Measurements from ENCODE around the gene TAPT1.
"Not testable (repeated sequence)": the region's sequence is repeated elsewhere in the genome, so short reads cannot be mapped to it uniquely, and the experiment has no call there.

TAPT1 gene

DNA sequence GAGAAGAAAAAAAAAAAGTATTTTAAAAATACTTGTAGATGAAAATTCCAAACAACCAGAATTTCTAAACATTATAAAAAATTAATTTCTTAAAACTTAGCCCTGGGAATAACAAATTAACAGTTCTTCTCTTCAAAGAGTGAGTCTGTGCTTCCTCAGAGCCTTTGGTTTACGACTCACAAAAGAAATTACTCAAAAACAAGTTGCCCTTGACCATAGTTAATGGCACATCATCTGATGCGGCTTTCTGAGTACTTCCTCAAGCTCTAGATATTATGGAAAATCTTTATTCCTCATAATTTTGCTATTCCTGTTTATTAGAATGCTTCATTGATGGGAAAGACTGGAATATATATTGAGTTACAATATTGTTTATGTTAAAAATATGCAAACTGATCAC, 23.7 kb downstream of the TAPT1 start:
- TF ChIP-seq, protein P1, sequence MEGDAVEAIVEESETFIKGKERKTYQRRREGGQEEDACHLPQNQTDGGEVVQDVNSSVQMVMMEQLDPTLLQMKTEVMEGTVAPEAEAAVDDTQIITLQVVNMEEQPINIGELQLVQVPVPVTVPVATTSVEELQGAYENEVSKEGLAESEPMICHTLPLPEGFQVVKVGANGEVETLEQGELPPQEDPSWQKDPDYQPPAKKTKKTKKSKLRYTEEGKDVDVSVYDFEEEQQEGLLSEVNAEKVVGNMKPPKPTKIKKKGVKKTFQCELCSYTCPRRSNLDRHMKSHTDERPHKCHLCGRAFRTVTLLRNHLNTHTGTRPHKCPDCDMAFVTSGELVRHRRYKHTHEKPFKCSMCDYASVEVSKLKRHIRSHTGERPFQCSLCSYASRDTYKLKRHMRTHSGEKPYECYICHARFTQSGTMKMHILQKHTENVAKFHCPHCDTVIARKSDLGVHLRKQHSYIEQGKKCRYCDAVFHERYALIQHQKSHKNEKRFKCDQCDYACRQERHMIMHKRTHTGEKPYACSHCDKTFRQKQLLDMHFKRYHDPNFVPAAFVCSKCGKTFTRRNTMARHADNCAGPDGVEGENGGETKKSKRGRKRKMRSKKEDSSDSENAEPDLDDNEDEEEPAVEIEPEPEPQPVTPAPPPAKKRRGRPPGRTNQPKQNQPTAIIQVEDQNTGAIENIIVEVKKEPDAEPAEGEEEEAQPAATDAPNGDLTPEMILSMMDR (IDR thresholded peaks at IDR 0.05; ENCODE audit: extremely low read depth, missing control alignments): no peak
- no peak for DNase-seq (ENCODE audit: low spot score)

GRCh38 chr4:16199093-16199492, 27.2 kb downstream of the TAPT1 start:
- TF ChIP-seq, protein P1 (IDR thresholded peaks at IDR 0.05; ENCODE audit: extremely low read depth, missing control alignments): no peak

GRCh38 chr4:16197876-16198665, 28.2 kb downstream of the TAPT1 start:
- TF ChIP-seq, protein P1 (IDR thresholded peaks at IDR 0.05; ENCODE audit: extremely low read depth, missing control alignments): no peak
- no peak for DNase-seq (ENCODE audit: low spot score)

More at GRCh38 chr4:16199093-16199492, 27.2 kb downstream of the TAPT1 start:
- DNase-seq (ENCODE audit: low spot score): no peak

DNA sequence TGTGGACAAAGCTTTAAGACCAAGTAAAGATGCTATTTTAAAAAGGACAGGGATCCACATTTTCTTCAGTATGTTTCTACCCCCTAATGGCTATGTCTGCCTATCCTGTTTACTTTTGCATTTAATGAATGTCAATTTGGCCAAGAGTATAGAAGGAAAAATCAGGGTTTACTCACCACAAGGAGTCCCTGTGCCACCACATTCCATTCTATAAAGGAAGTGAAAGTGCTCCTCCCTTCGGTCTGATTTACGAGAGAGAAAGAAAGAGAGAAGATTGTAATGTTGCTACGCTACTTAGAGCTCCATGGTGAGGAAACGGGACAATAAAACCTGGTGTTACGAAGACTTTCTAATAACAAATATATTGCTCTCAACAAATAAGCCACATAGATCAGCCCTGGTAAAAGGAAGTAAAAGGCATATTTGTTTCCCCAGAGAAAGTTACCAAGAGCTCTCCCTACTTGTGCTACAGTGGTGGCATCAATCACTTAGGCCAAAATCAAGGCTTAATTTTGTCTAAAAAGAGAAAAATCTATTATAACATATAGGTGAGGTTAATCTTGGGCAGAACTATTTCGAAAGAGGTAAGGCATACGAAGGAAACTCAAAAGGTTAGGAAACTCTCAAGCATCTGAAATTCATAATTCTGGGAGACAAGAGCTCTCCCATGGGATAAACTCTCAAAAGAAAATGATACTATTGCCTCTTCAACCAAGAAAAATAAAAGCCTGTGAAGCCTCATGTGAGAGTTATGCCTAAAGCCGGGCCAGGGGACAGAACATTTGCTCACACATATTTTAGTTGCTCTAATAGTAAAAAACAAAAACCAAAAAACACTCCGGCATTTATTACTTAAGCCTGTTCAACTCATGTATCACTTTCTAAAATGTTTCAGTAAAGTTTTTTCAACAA, 29.5 kb downstream of the TAPT1 start:
- no peak for DNase-seq (ENCODE audit: low spot score)
- TF ChIP-seq, protein P1 (IDR thresholded peaks at IDR 0.05; ENCODE audit: extremely low read depth, missing control alignments): no peak

GRCh38 chr4:16195209-16195608, 31.1 kb downstream of the TAPT1 start:
- TF ChIP-seq, protein P1 (IDR thresholded peaks at IDR 0.05; ENCODE audit: extremely low read depth, missing control alignments): no peak
- no peak for DNase-seq (ENCODE audit: low spot score)

DNA sequence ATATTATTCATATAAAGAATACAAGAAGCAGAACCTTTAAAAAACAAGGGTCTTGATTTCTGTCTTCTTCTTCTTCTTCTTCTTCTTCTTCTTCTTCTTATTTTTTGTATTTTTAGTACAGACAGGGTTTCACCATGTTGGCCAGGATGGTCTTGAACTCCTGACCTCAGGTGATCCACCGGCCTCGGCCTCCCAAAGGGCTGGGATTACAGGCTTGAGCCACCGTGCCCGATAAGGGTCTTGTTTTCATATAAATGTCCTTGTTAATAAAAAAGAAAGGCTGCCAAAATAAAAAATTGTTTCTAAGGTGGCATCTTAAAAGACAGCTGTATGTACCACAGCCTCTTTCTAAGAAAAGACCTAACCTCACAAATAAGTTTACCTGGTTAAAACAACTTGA, 31.5 kb downstream of the TAPT1 start:
- not testable (repeated sequence) for DNase-seq (ENCODE audit: low spot score)

DNA sequence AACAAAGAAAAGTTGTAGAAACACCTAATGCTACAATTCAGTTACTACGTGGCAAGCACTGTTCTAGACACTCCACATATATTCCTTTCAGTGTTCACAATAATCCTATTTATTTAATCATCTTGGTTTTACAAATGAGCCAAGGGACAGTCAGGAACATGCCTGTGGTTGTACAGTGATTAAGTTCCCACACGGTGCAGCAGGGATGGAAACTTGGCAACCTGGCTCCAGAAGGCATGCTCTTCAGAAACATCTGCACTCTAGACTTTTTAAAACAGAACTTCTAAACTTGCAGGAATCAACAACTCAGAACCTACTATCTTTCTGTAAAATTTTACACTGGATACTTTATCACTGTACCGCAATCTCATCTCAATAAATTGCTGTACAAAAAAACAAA, 32.1 kb downstream of the TAPT1 start:
- no peak for DNase-seq (ENCODE audit: low spot score)
- TF ChIP-seq, protein P1 (IDR thresholded peaks at IDR 0.05; ENCODE audit: extremely low read depth, missing control alignments): no peak
